Small intestine (tissue), 7 donors: ENCODE data around the gene PNLIP. TPM values are rescaled to one million over a fixed set of nuclear protein-coding genes. Genes with fewer than 3 reads are reported as not detected.

Experiments used
- DNase-seq, 2 donors: peaks; one replicate each; pipeline versions ENCODE4 v3.0.0 to v3.0.0-alpha.2; 2013
- FAIRE-seq: peaks from 2 replicates; lab custom pipeline; 2012; peaks lifted over from hg19 to GRCh38; lab: Jason Lieb, UNC
- H3K27ac ChIP-seq, 3 donors: one replicate each; pipeline ENCODE4 v1.5.1; 2013; ENCODE audit warnings: low read length in 2 of 3, mild to moderate bottlenecking in 2 of 3, control low read depth in 1 of 3, inconsistent platforms in 1 of 3, low read depth in 1 of 3, moderate library complexity in 1 of 3
- H3K27me3 ChIP-seq, 3 donors: one replicate each; pipeline ENCODE4 v1.6.1; 2013; ENCODE audit warnings: low read length in 3 of 3, inconsistent platforms in 1 of 3; ENCODE audit not compliant: control insufficient read depth in 3 of 3, insufficient read depth in 3 of 3
- H3K36me3 ChIP-seq, 3 donors: one replicate each; pipeline ENCODE4 v1.6.1; 2013; ENCODE audit warnings: low read length in 3 of 3, inconsistent platforms in 1 of 3, low read depth in 1 of 3, mild to moderate bottlenecking in 1 of 3, moderate library complexity in 1 of 3; ENCODE audit not compliant: control insufficient read depth in 3 of 3, insufficient read depth in 2 of 3
- H3K4me1 ChIP-seq, 3 donors: one replicate each; pipeline ENCODE4 v1.6.1; 2013; ENCODE audit warnings: low read length in 2 of 3, inconsistent platforms in 1 of 3, low read depth in 1 of 3, mild to moderate bottlenecking in 1 of 3, moderate library complexity in 1 of 3; ENCODE audit not compliant: control insufficient read depth in 3 of 3, insufficient read depth in 2 of 3
- H3K4me3 ChIP-seq, 3 donors: one replicate each; pipeline ENCODE4 v1.5.1; 2013; ENCODE audit warnings: low read length in 3 of 3, control low read depth in 1 of 3, inconsistent platforms in 1 of 3, low read depth in 1 of 3, mild to moderate bottlenecking in 1 of 3, moderate library complexity in 1 of 3
- H3K9me3 ChIP-seq, 2 donors: one replicate each; pipeline ENCODE4 v1.6.1; 2013; ENCODE audit warnings: low read depth in 1 of 2, low read length in 1 of 2; ENCODE audit not compliant: control insufficient read depth in 2 of 2, insufficient read depth in 1 of 2
- WGBS, 3 donors: extraction: QIAGEN DNeasy Blood & Tissue Kit; methylation state at CpG; one replicate each; pipeline ENCODE4 v1.1.7; 2013; 5-methylcytosine and 5-hydroxymethylcytosine counted together
- polyA plus RNA-seq, 4 donors: library from polyadenylated mRNA; stranded (reverse) in 3 of 4; unstranded in 1 of 4; fragments of 200-250 nt in 3 of 4; fragments of 120-200 nt in 1 of 4; gene quantifications; one replicate each; pipeline versions ENCODE4 v1.2.1 to v1.2.3, GENCODE V29; 2013
- donor health status: healthy with polysubstance abuse.
- donor health status: control.
- donor health status: control.
- donor health status: Bipolar disorder and iron deficiency.
- donor health status: healthy.

The PNLIP gene
- polyA plus RNA-seq, 4 donors = 2.2 to 2.4 TPM; not detected in 2

GRCh38 chr10:116613471-116613870 lies 67.7 kb downstream of the PNLIP start:
- no peaks in the 10 kb centered on the region for H3K36me3 ChIP-seq
- H3K4me3 ChIP-seq = no peak overlapping the region
- peak in 1 of 2 donors; percentile 51 for DNase-seq
- FAIRE-seq = no peak
- peaks cover 6 to 37% (median 11%) of the 10 kb centered on the region in 3 donors for H3K4me1 ChIP-seq
- peaks cover 0 to 15% of the 10 kb centered on the region in 2 donors for H3K9me3 ChIP-seq
- H3K27me3 ChIP-seq = no peaks in the 10 kb centered on the region
- H3K27ac ChIP-seq = peak overlapping the region in 1 of 3 donors; percentile 34
- 28 to 67% (median 40%) methylated on average over 2 of the region's 2 CpGs for WGBS, 3 donors

GRCh38 chr10:116614796-116615195 lies 69.1 kb downstream of the PNLIP start:
- H3K4me3 ChIP-seq = no peak overlapping the region
- FAIRE-seq (no peak), DNase-seq (no peak)
- WGBS, 3 donors = 54 to 79% (median 72%) methylated on average over 2 of the region's 2 CpGs
- no peak overlapping the region for H3K27ac ChIP-seq
- no peaks in the 10 kb centered on the region for H3K36me3 ChIP-seq
- H3K4me1 ChIP-seq = peaks cover 6 to 44% (median 11%) of the 10 kb centered on the region in 3 donors
- H3K9me3 ChIP-seq = peaks cover 0 to 18% of the 10 kb centered on the region in 2 donors
- no peaks in the 10 kb centered on the region for H3K27me3 ChIP-seq

GRCh38 chr10:116615199-116615776 lies 69.6 kb downstream of the PNLIP start:
- Histone ChIP-seq H3K36me3 (no peaks in the 10 kb centered on the region), H3K4me3 (no peak overlapping the region)
- no peak for FAIRE-seq

More at GRCh38 chr10:116615199-116615776, 69.6 kb downstream of the PNLIP start:
- H3K27me3 ChIP-seq = no peaks in the 10 kb centered on the region
- peaks cover 0 to 19% of the 10 kb centered on the region in 2 donors for H3K9me3 ChIP-seq
- 85 to 96% (median 91%) methylated on average over 3 of the region's 3 CpGs for WGBS, 3 donors
- DNase-seq = no peak
- peaks cover 6 to 45% (median 9%) of the 10 kb centered on the region in 3 donors for H3K4me1 ChIP-seq
- no peak overlapping the region for H3K27ac ChIP-seq

Other genes with a start within 250 kb of the PNLIP start
- not detected for gene CCDC172, start 221.5 kb upstream of the PNLIP start, polyA plus RNA-seq
- under 1 TPM in 1 of 4 donors, not detected in 3; 0.12 TPM for gene PNLIPRP3, start 118.1 kb upstream of the PNLIP start, polyA plus RNA-seq
- 1 to 10 TPM in 2 of 4 donors, under 1 TPM in 2; 0.16 to 4.5 (median 1.5) TPM for gene PNLIPRP1, start 45.0 kb downstream of the PNLIP start, polyA plus RNA-seq
- 10 to 100 TPM; 13.4 to 92.8 (median 52.7) TPM for gene PNLIPRP2, start 75.0 kb downstream of the PNLIP start, polyA plus RNA-seq
- gene HSPA12A, start 196.6 kb downstream of the PNLIP start, polyA plus RNA-seq = 1 to 10 TPM in 3 of 4 donors, under 1 TPM in 1; 0.54 to 8.8 (median 2.2) TPM